Measurements from ENCODE around the gene MGST2.

The MGST2 gene

GRCh38 chr4:139704915-139705485, 39.4 kb downstream of the MGST2 start:
- DNase-seq (ENCODE audit: low read depth): no peak

DNA sequence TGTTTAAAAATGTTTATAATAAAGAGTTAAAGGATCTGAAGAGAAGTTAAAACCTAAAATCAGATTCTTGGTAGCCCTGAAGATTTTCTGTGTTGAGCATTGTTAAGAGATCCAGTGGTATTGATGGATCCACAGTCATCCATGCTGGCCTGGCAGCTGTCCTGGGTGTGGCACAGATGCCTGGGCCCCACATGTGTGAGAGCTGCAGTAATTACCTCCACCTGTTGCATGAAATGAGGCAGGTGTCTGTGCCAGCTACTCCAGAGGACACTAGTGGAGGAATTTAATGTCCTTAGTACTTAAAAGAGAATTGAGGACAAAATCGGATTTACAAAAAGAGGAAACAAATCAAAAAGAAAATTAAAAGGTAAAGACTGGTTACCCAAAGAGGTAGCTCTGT, 44.0 kb downstream of the MGST2 start:
- DNase-seq (ENCODE audit: low read depth): no peak

DNA sequence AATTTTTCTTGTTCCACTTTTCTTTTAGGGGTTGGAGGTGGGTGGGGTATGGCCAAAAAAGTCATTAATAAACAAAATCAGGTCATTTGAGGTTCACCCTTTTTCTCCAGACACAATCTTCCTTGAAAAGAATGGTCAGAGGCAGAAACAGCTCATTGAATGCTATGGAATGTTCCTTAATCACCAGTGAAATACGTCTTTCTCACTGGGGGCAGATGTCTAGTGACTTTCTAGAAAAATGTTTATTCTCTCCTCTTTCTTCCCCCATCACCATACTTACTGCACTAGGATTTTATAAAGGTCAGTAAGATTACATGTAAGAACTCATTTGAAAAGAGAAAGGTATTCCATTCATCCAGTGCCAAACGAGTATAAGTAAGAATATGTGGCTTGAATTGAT, 44.5 kb downstream of the MGST2 start:
- DNase-seq (ENCODE audit: low read depth): no peak

DNA sequence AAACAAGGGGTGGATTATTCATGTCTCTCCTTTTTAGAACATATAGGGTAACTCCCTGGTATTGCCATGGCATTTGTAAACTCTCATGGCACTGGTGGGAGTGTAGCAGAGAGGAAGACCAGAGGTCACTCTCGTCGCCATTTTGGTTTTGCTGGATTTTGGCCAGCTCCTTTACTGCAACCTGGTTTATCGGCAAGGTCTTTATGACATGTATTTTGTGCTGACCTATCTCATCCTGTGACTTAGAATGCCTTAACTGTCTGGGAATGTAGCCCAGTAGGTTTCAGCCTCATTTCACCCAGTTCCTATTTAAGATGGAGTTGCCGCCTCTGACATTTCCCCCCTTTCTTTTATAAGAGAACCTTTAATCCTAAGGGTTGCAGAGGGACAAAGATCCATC, 45.8 kb downstream of the MGST2 start:
- DNase-seq (ENCODE audit: low read depth): no peak

DNA sequence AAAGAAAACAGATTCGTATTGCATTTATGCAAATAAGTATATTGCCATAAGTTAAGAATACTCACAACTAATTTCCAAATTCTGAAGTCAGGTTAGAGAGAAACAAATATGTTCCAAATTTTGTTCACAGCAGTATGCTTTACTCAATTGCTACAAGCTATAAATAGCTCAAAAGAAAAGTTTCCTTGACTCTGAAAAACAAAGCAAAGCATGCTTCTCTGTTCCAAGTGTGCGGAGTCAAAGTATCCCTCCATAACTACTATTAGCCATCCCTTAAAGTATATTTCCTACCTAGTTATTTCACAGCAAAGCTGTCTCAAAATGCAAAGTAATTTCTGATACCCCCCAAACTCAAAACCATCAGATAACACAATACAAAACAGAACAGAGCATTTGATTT, 47.3 kb downstream of the MGST2 start:
- DNase-seq (ENCODE audit: low read depth): no peak

- DNase-seq (ENCODE audit: low read depth): no peak
Measured at GRCh38 chr4:139715746-139716391, 50.2 kb downstream of the MGST2 start.

DNA sequence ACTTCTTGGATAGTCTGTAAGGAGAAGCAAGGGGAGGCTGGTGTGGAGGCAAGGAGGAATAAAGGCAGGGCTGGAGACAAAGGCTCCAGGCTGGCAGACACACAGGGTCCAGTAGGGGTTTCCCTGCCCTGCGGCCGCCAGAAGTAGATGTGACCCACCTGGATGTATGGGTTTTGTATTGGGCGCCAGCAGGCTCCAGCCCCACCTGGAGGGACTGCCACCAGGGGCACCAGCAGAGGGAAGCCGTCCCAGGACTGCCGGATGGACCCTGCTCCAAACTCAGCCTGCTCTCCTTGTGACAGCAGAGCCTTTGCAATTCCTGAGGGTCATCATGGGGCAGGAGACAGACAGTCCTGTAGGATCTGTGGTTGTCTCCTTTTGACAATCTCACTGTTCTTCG, 52.7 kb downstream of the MGST2 start:
- no peak for DNase-seq (ENCODE audit: low read depth)

DNA sequence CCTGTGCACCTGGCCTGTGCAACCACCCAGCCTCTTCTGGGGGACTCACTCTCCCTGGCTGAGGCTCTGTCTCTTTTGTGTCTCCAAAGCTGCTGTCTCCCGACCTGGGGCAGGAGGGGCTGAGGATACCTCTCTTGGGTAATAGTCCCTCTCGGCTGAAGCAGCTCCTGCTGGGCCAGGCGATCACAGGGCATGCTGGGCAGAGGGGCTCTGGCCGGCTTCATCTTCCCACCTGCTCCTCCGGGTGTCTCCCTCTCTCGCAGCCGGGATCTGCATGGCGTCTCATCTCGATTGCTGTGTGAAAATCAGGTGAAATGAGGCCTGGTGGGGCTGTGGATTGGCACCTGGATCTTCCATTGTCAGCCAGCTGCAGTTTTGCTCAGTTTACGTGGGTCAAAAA, 53.2 kb downstream of the MGST2 start:
- DNase-seq (ENCODE audit: low read depth): no peak

- DNase-seq (ENCODE audit: low read depth): no peak
Measured at GRCh38 chr4:139719381-139720101, 53.9 kb downstream of the MGST2 start.

DNA sequence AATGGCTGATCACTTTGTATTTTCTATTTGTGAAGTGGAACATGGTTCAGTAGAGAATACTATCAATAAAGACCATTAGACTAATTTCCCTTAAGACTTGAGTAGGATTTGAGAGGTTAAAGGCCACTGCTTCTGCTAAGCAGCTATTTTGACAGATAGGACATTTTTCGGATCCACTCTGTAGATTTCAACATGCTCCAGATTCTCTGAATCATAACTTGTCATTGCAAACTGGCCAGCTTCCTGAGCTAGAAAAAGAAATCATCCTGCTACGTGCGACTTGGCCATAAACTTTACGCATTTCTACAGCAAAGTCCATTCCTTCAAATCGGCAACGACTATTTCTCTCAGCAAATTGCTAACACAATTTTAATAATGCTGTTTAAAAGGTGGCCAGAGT, 55.2 kb downstream of the MGST2 start:
- no peak for DNase-seq (ENCODE audit: low read depth)

DNA sequence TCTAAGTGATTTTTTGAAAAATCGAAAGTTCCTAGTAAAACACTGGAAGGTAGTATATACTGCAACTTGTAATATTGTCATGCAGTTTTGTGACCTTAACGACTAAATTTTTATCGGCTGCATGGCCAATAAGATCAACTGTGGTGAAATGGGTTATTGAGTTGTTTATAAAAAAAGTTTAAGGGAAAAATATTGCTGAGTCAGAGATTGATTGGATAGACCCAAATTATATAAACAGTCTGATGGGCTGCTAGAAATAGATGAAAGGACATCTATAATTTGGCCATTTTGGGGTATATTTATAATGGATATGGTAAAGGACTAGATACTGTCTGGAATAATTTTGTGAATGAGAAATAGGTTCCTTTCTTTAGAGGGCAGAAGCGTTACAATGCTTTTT, 56.2 kb downstream of the MGST2 start:
- DNase-seq (ENCODE audit: low read depth): no peak

GRCh38 chr4:139725236-139725635, 59.6 kb downstream of the MGST2 start:
- no peak for DNase-seq (ENCODE audit: low read depth)

- DNase-seq (ENCODE audit: low read depth): no peak
Measured at GRCh38 chr4:139726615-139727014, 61.0 kb downstream of the MGST2 start.

DNA sequence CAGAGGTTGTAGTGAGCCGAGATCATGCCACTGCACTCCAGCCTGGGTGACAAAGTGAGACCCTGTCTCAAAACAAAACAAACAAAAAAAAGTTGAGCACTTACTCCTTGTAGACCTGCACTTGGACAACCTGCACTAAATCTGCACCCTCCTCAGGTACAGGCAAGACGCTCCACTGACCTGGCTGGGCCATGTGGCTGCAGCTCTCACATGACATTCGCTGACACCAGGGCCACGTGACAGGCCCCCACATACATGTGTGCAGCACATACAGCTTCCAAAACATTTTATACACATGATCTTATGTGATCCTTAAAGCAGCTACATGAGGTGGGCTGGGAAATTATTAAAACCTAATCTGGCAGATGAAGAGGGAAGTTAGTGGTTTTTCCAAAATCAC, 62.5 kb downstream of the MGST2 start:
- DNase-seq (ENCODE audit: low read depth): no peak

DNA sequence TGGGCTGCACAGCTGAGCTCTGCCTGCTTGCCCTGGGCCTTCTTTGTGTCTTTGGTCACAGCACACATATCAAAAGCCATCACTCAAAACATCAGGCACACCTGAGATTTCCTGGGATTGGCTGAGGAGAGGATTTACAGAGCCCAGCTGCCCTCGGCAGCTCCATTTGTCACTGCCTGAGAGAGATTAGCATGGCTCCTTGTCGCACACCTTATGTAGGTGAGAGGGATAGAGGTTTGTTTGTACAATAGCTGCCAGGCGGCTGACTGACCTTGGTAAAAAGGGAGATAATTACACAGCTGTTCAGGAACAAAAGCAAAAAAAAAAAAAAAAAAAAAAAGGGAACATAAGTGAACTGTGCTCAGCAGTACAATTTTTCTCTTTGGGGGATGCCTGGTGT, 63.2 kb downstream of the MGST2 start:
- DNase-seq (ENCODE audit: low read depth): no peak

DNA sequence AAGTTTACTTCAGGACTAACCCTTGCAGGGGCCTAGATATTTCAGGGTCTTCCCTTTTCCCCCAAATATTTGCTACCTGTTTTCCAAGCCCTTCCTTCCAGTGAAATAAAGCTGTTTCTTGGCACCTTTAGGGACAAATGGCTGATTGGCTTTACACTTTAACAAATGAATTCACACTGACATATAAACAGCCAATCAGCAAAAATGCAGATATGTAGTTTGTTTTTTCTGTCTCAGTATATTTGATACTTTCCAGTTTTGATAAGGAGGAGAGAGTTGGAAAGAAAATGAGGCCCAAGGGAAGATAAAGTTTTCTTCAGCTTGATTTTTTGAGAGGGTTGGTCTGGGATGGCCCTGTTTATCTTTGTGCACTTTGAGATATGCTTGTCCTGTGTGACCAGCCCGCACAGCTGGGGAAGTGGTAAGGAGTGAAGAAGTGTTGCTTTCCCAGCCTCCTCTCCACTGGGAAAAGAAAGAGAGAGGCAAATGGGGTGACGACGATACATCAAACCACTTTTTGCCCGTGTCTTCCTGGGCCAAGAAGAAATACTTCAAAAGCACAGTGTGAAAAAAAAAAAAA, 67.5 kb downstream of the MGST2 start:
- DNase-seq (ENCODE audit: low read depth): no peak

DNA sequence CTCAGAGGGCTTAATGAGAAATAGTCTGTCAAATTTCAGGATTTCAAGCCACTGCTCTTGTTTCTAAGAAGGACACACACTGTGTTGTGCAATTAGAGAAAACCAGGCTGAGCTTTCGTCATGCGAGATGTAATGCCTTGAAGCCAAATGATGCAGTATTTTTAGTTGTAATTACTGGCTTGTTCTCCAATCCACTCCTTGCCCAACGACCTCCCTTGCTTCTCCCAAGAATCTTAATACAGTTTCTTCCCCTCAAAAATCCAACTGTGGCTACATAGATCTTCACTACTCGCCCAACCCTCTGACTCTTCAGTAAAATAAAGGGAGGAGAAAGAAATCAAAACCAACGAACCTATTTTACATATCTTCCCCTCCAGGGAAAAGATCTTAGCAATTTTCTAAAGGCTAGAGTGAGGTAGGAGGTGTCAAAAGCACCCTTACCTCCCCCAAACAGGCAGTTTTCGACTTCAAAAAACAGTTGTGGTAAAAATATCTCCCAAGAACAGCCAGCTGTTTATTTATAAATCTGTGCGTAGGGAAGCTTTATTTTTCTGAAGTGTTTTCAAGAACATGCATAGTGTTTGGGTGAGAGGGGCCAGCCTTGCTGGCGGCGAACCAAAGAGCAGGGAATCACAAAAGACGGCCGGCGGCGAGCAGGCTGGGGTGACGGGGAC, 68.7 kb downstream of the MGST2 start:
- DNase-seq (ENCODE audit: low read depth): peak; percentile 35

DNA sequence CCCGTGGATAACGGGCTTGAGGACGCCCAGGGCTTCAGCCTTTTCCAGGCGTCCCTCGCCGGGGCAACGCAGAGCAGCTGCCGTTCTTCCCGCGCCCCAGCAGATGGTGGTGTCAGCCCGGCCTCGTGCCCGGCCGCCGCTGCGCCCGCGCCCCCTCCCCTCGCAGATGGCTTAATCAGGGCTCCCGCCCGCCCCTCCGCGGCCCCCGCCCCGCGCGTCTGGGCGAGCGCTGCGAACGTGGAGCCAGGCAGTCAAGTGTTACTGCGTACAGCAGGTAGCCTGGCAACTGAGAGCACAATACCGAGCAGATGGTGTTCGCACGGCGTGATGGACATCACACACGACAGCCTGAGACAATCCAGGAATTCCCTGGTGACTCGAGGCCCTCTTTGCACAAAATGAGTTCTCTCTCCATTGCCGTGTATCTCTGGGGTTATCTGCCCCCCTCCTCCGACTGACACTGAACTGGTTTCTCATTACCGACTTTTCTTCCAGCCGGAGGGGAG, 69.3 kb downstream of the MGST2 start:
- DNase-seq (ENCODE audit: low read depth): peak; percentile 47

GRCh38 chr4:139735381-139736273, 70.0 kb downstream of the MGST2 start:
- DNase-seq (ENCODE audit: low read depth): no peak

GRCh38 chr4:139736274-139736660, 70.6 kb downstream of the MGST2 start:
- DNase-seq (ENCODE audit: low read depth): no peak

- DNase-seq (ENCODE audit: low read depth): no peak
Measured at GRCh38 chr4:139736661-139737060, 71.0 kb downstream of the MGST2 start.
